GM20431 (cell line): ENCODE results near the gene SP5.
"Not testable (repeated sequence)": the region's sequence is repeated elsewhere in the genome, so short reads cannot be mapped to it uniquely, and the experiment has no call there.

ENCODE experiments used
- in situ Hi-C: fragments of 300-500 bp; cut with MseI, MboI; formaldehyde crosslinking; loops from one replicate; pipeline ENCODE4 v1.15.0; 2020; ENCODE audit warnings: low sequenced_read_pairs; ENCODE audit not compliant: unreplicated experiment

Gene SP5

GRCh38 chr2:170715062-170715931, at the start of gene SP5:
Gene SP5 (plus strand): TSS chr2:170715337. CDS start chr2:170715513, 176 bp downstream.
- in situ Hi-C loops: no loop called here

GRCh38 chr2:170665743-170666142, 49.4 kb upstream of the SP5 start:
- in situ Hi-C loops: no loop called here

GRCh38 chr2:170669909-170670308, 45.2 kb upstream of the SP5 start:
- in situ Hi-C loops: no loop called here

GRCh38 chr2:170670651-170671050, 44.5 kb upstream of the SP5 start:
- in situ Hi-C loops: no loop called here

- in situ Hi-C loops: no loop called here
Observed at GRCh38 chr2:170671079-170671478, 44.1 kb upstream of the SP5 start.

- in situ Hi-C loops: not testable (repeated sequence)
Observed at GRCh38 chr2:170674282-170674681, 40.9 kb upstream of the SP5 start.

- in situ Hi-C loops: no loop called here
Observed at GRCh38 chr2:170675701-170676100, 39.4 kb upstream of the SP5 start.

- in situ Hi-C loops: no loop called here
Observed at GRCh38 chr2:170679607-170680079, 35.5 kb upstream of the SP5 start.

- in situ Hi-C loops: no loop called here
Observed at GRCh38 chr2:170680172-170680941, 34.8 kb upstream of the SP5 start.

- in situ Hi-C loops: no loop called here
Observed at GRCh38 chr2:170681311-170681710, 33.8 kb upstream of the SP5 start.

- in situ Hi-C loops: no loop called here
Observed at GRCh38 chr2:170685591-170685990, 29.5 kb upstream of the SP5 start.

- in situ Hi-C loops: no loop called here
Observed at GRCh38 chr2:170689481-170689880, 25.7 kb upstream of the SP5 start.

GRCh38 chr2:170690640-170691039, 24.5 kb upstream of the SP5 start:
- in situ Hi-C loops: no loop called here

GRCh38 chr2:170694316-170694715, 20.8 kb upstream of the SP5 start:
- in situ Hi-C loops: no loop called here

GRCh38 chr2:170695521-170696410, 19.4 kb upstream of the SP5 start:
- in situ Hi-C loops: no loop called here

GRCh38 chr2:170696948-170697347, 18.2 kb upstream of the SP5 start:
- in situ Hi-C loops: no loop called here

- in situ Hi-C loops: no loop called here
Observed at GRCh38 chr2:170701011-170701410, 14.1 kb upstream of the SP5 start.

- in situ Hi-C loops: no loop called here
Observed at GRCh38 chr2:170703776-170704476, 11.2 kb upstream of the SP5 start.
